CD4-positive, alpha-beta T cell treated with Interferon alpha-2 for 1 hour (primary cell): Measurements from ENCODE around the gene TBC1D1.

Source experiments
- DNase-seq, 2 donors: peaks; one replicate each; pipeline ENCODE4 v3.0.0-alpha.2; 2020 to 2022

Gene TBC1D1

GRCh38 chr4:37995299-37995821, 104.5 kb downstream of the TBC1D1 start:
- no peak for DNase-seq

- DNase-seq: no peak
Measured at GRCh38 chr4:37995981-37996775, 105.3 kb downstream of the TBC1D1 start.

- DNase-seq: no peak
Measured at GRCh38 chr4:37998226-37998625, 107.3 kb downstream of the TBC1D1 start.

GRCh38 chr4:37999000-37999716, 108.3 kb downstream of the TBC1D1 start:
- DNase-seq: peak in 1 of 2 donors; percentile 9

GRCh38 chr4:37999965-38000364, 109.1 kb downstream of the TBC1D1 start:
- DNase-seq: no peak

- DNase-seq: no peak
Measured at GRCh38 chr4:38001927-38002326, 111.0 kb downstream of the TBC1D1 start.

- DNase-seq: no peak
Measured at GRCh38 chr4:38002451-38003071, 111.7 kb downstream of the TBC1D1 start.

- peak in 1 of 2 donors; percentile 36 for DNase-seq
Measured at GRCh38 chr4:38003102-38003501, 112.2 kb downstream of the TBC1D1 start.

GRCh38 chr4:38003628-38004027, 112.7 kb downstream of the TBC1D1 start:
- no peak for DNase-seq

GRCh38 chr4:38004062-38004461, 113.2 kb downstream of the TBC1D1 start:
- no peak for DNase-seq

GRCh38 chr4:38004887-38005286, 114.0 kb downstream of the TBC1D1 start:
- no peak for DNase-seq

GRCh38 chr4:38005637-38006036, 114.8 kb downstream of the TBC1D1 start:
- no peak for DNase-seq

GRCh38 chr4:38007645-38008044, 116.8 kb downstream of the TBC1D1 start:
- DNase-seq: no peak

- no peak for DNase-seq
Measured at GRCh38 chr4:38008571-38009021, 117.7 kb downstream of the TBC1D1 start.

- no peak for DNase-seq
Measured at GRCh38 chr4:38009421-38009820, 118.5 kb downstream of the TBC1D1 start.

GRCh38 chr4:38009949-38010348, 119.1 kb downstream of the TBC1D1 start:
- no peak for DNase-seq

- no peak for DNase-seq
Measured at GRCh38 chr4:38011511-38012162, 120.8 kb downstream of the TBC1D1 start.

- no peak for DNase-seq
Measured at GRCh38 chr4:38013461-38014366, 122.8 kb downstream of the TBC1D1 start.

- no peak for DNase-seq
Measured at GRCh38 chr4:38014421-38014852, 123.6 kb downstream of the TBC1D1 start.

- DNase-seq: no peak
Measured at GRCh38 chr4:38015886-38016515, 125.1 kb downstream of the TBC1D1 start.

GRCh38 chr4:38016698-38017097, 125.8 kb downstream of the TBC1D1 start:
- DNase-seq: no peak
